Endodermal cell (in vitro differentiated cells): Measurements from ENCODE around the gene HDAC5. TPM values are rescaled to one million over a fixed set of nuclear protein-coding genes. Genes with fewer than 3 reads are reported as not detected.

Source experiments
- DNase-seq: peaks from one replicate; pipeline ENCODE4 v3.0.0-alpha.2; 2017
- H3K27ac ChIP-seq: 2 replicates; pipeline ENCODE4 v1.5.1; 2013; ENCODE audit warnings: mild to moderate bottlenecking, low read depth, low read length, moderate library complexity
- H3K27me3 ChIP-seq: 2 replicates; pipeline ENCODE4 v1.6.1; 2013; ENCODE audit warnings: mild to moderate bottlenecking, low read length, moderate library complexity; ENCODE audit not compliant: insufficient read depth, control insufficient read depth, poor library complexity, severe bottlenecking
- H3K36me3 ChIP-seq: 2 replicates; pipeline ENCODE4 v1.7.0; 2013; ENCODE audit warnings: mild to moderate bottlenecking, low read length, moderate library complexity; ENCODE audit not compliant: control insufficient read depth, insufficient read depth
- H3K4me1 ChIP-seq: one replicate; pipeline ENCODE4 v1.7.0; 2013; ENCODE audit warnings: low read length; ENCODE audit not compliant: control insufficient read depth, insufficient read depth
- H3K4me3 ChIP-seq: 2 replicates; pipeline ENCODE4 v1.5.1; 2013; ENCODE audit warnings: mild to moderate bottlenecking, low read length, moderate library complexity
- H3K9ac ChIP-seq: 2 replicates; pipeline ENCODE4 v1.6.1; 2013; ENCODE audit warnings: mild to moderate bottlenecking, low read length, moderate library complexity; ENCODE audit not compliant: poor library complexity, severe bottlenecking; ENCODE audit errors: extremely low read depth
- H3K9me3 ChIP-seq: 2 replicates; pipeline ENCODE4 v1.6.1; 2013; ENCODE audit warnings: mild to moderate bottlenecking, low read length, moderate library complexity; ENCODE audit not compliant: control insufficient read depth
- H3K27ac Mint-ChIP-seq: 2 replicates; pipeline ENCODE4 v1.8.0; 2020; ENCODE audit warnings: mixed read lengths
- H3K27me3 Mint-ChIP-seq: 2 replicates; pipeline ENCODE4 v1.8.0; 2021; ENCODE audit warnings: mild to moderate bottlenecking, mixed read lengths; ENCODE audit not compliant: insufficient read depth
- H3K36me3 Mint-ChIP-seq: 2 replicates; pipeline ENCODE4 v1.8.0; 2020; ENCODE audit warnings: low read depth, mixed read lengths
- H3K4me1 Mint-ChIP-seq: 2 replicates; pipeline ENCODE4 v1.8.0; 2020; ENCODE audit warnings: mixed read lengths
- H3K4me3 Mint-ChIP-seq: 2 replicates; pipeline ENCODE4 v1.8.0; 2020; ENCODE audit warnings: mild to moderate bottlenecking, moderate library complexity, mixed read lengths
- H3K9me3 Mint-ChIP-seq: 2 replicates; pipeline ENCODE4 v1.8.0; 2020; ENCODE audit warnings: mild to moderate bottlenecking, mixed read lengths
- WGBS, 2 experiments: methylation state at CpG; one replicate each; pipeline versions ENCODE4 v1.1.5 to v1.1.7; 2013; ENCODE audit warnings: missing lambda C conversion rate in 2 of 2, mixed read lengths in 1 of 2; ENCODE audit not compliant: insufficient coverage in 1 of 2, insufficient read length in 1 of 2; 5-methylcytosine and 5-hydroxymethylcytosine counted together
- total RNA-seq, 2 donors: library from RNA; stranded (reverse); fragmentation: NEBNext Ultra II Directional in 1 of 2; extraction: Animal tissue kit (Norgen Biotek cat#: 25700) in 1 of 2; gene quantifications; 2 replicates in 1 of 2; 3 replicates in 1 of 2; pipeline ENCODE4 v1.2.1, GENCODE V29; 2021
- TF ChIP-seq, protein P1 (sequence below): fragments of 200-600 bp; sonication (generic); conservative IDR thresholded peaks from 2 replicates; pipeline ENCODE4 v1.5.0; 2021; ENCODE audit warnings: antibody characterized with exemption, mild to moderate bottlenecking

HDAC5 gene
- total RNA-seq, 2 donors from 2014 or later, result 36.9 to 64.6 TPM

DNA sequence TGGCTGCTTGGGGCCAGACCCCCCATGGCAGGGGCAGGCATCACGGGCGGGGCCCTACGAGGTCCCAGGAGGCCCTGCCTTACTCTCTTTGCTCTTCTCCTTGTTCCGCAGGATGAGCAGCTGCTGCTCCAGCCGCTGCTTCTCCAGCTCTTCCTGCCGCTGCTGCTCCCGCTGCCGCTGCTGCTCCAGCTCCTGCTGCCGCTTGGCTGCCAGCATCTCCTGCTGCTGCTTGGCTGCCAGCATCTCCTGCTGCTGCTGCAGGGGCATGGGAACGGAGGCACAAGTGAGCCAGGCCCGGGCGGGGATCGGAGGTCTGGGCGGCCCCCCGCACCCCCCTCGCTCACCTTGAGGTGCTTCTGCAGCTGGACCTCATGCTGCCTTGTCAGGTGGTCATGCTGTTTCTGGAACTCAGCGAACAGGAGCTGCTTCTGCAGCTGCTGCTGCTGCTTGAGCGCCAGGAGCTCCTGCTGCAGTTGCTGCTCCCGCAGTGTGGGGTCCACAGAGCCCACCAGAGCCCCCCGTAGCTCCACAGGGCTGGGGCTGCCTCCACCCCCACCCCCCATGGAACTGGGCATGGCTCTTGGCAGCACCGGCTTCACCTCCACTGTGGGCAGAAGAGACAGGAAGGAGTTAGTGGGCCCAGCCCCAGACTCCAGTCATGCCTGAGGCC, 30.1 kb downstream of the HDAC5 start:
- no peak overlapping the region for H3K4me3 ChIP-seq
- H3K27me3 ChIP-seq, result no peaks in the 10 kb centered on the region
- H3K27ac Mint-ChIP-seq, result no peak overlapping the region
- peaks cover 24% of the 10 kb centered on the region for H3K36me3 Mint-ChIP-seq
- H3K9me3 ChIP-seq, result no peaks in the 10 kb centered on the region
- TF ChIP-seq, protein P1, sequence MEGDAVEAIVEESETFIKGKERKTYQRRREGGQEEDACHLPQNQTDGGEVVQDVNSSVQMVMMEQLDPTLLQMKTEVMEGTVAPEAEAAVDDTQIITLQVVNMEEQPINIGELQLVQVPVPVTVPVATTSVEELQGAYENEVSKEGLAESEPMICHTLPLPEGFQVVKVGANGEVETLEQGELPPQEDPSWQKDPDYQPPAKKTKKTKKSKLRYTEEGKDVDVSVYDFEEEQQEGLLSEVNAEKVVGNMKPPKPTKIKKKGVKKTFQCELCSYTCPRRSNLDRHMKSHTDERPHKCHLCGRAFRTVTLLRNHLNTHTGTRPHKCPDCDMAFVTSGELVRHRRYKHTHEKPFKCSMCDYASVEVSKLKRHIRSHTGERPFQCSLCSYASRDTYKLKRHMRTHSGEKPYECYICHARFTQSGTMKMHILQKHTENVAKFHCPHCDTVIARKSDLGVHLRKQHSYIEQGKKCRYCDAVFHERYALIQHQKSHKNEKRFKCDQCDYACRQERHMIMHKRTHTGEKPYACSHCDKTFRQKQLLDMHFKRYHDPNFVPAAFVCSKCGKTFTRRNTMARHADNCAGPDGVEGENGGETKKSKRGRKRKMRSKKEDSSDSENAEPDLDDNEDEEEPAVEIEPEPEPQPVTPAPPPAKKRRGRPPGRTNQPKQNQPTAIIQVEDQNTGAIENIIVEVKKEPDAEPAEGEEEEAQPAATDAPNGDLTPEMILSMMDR, result no peak
- peaks cover 29% of the 10 kb centered on the region for H3K36me3 ChIP-seq
- no peak for DNase-seq
- H3K4me1 Mint-ChIP-seq, result peaks cover 4% of the 10 kb centered on the region
- no peak overlapping the region for H3K4me3 Mint-ChIP-seq
- H3K9me3 Mint-ChIP-seq, result no peaks in the 10 kb centered on the region
- no peaks in the 10 kb centered on the region for H3K27me3 Mint-ChIP-seq
- H3K27ac ChIP-seq, result no peak overlapping the region
- 92 to 99% methylated on average over 14 to 21 of the region's 21 CpGs for WGBS, 2 experiments
- H3K9ac ChIP-seq, result no peak overlapping the region
- peaks cover 5% of the 10 kb centered on the region for H3K4me1 ChIP-seq

DNA sequence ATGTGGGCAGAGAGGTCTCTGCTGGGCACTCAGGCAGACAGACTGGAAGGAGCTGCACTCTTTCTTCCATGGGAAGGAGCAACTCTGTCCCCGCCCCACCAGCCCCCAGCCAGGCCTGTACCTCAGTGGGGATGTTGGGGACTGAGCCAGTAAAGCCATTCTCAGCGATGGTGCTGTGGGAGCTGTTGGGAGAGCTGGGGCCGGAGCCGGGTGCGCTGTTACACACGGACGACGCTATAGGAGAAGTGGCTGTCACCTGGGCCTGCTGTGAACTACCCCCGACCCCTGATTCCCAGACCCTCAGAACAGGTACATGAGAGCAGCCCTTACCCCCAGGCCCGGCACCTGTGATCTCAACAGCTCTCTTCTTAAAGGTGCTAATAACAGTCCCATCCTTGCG, 31.4 kb downstream of the HDAC5 start:
- Mint-ChIP-seq H3K4me3 (no peak overlapping the region), H3K27me3 (no peaks in the 10 kb centered on the region), H3K9me3 (no peaks in the 10 kb centered on the region), H3K27ac (no peak overlapping the region), H3K36me3 (peaks cover 27% of the 10 kb centered on the region), H3K4me1 (peaks cover 12% of the 10 kb centered on the region)
- no peak overlapping the region for H3K9ac ChIP-seq
- H3K9me3 ChIP-seq, result no peaks in the 10 kb centered on the region
- H3K4me3 ChIP-seq, result no peak overlapping the region
- WGBS, 2 experiments, result 95 to 97% methylated on average over 11 of the region's 11 CpGs
- peaks cover 31% of the 10 kb centered on the region for H3K36me3 ChIP-seq
- no peaks in the 10 kb centered on the region for H3K27me3 ChIP-seq
- DNase-seq, result no peak
- peaks cover 7% of the 10 kb centered on the region for H3K4me1 ChIP-seq
- H3K27ac ChIP-seq, result no peak overlapping the region
- TF ChIP-seq, protein P1, result no peak

DNA sequence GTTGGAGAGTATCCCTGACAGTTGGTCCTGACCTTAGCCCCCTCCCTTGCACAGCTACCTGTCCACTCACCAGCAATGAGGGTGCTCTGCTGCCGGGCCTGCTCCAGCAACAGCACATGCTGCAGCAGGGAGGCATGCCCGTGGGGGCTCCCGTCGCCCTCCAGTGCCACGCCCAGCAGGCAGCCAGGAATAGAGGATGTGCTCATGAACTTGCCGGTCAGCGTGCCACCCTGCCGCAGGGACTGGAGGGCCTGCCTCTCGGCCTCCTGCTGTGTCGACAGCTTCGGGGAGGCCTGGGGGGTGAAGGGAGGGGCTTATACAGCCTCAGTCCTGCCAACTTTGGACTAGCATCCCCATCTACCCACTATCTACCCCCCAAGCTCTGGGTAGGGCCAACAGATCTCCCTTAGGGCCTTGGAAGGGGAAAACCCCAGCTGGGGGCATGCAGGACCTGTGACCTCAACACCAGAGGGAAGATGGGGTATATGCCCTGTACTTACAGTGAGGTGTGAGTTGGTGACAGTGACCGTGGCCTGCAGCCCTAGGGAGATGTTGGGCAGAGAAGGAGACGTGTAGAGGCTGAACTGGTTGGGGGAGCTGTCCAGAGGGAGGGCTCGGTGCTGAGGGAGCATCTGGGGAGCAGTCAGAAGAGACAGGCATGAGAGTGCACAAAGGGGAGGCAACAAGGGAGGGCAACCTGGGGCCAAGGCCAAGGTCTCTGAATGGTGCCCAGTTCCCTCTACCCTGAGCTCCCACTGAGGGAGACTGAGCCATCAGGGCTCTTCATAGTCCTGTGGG, 32.0 kb downstream of the HDAC5 start:
- 89 to 96% methylated on average over 10 to 14 of the region's 14 CpGs for WGBS, 2 experiments
- H3K27ac ChIP-seq, result no peak overlapping the region
- H3K4me1 ChIP-seq, result peaks cover 6% of the 10 kb centered on the region
- Mint-ChIP-seq H3K27ac (no peak overlapping the region), H3K36me3 (peaks cover 27% of the 10 kb centered on the region), H3K27me3 (no peaks in the 10 kb centered on the region), H3K4me1 (peaks cover 14% of the 10 kb centered on the region), H3K4me3 (no peak overlapping the region), H3K9me3 (no peaks in the 10 kb centered on the region)
- H3K9me3 ChIP-seq, result no peaks in the 10 kb centered on the region
- no peak overlapping the region for H3K9ac ChIP-seq
- TF ChIP-seq, protein P1, result no peak
- no peak overlapping the region for H3K4me3 ChIP-seq
- peaks cover 33% of the 10 kb centered on the region for H3K36me3 ChIP-seq
- H3K27me3 ChIP-seq, result no peaks in the 10 kb centered on the region
- DNase-seq, result no peak
